GM23338 (cell line): Measurements from ENCODE around the gene UPP1. TPM values are rescaled to one million over a fixed set of nuclear protein-coding genes. Genes with fewer than 3 reads are reported as not detected.

Source experiments
- ATAC-seq: fragments of 200-7000 bp; cut with Tn5 transposase; 3 replicates; pipeline ENCODE4 v1.9.1; 2020
- DNase-seq: peaks from one replicate; pipeline ENCODE4 v3.0.0-alpha.2; 2015; ENCODE audit warnings: low spot score
- H2AFZ ChIP-seq: fragments of 200-600 bp; sonication (generic); 2 replicates; pipeline ENCODE4 v1.8.0; 2016; ENCODE audit warnings: antibody characterized with exemption, mild to moderate bottlenecking, moderate library complexity
- H3F3A ChIP-seq: fragments of 200-600 bp; sonication (generic); replicated peaks from 2 replicates; pipeline ENCODE4 v1.8.0; 2017; ENCODE audit warnings: antibody characterized with exemption, mixed run types, low read depth
- H3K27ac ChIP-seq: fragments of 200-600 bp; sonication (generic); 2 replicates; pipeline ENCODE4 v1.6.1; 2016; ENCODE audit warnings: low read depth
- H3K27me3 ChIP-seq: fragments of 200-600 bp; sonication (generic); 2 replicates; pipeline ENCODE4 v1.8.0; 2016; ENCODE audit warnings: mild to moderate bottlenecking, mixed run types, moderate library complexity; ENCODE audit not compliant: insufficient read depth
- H3K36me3 ChIP-seq: fragments of 200-600 bp; sonication (generic); 2 replicates; pipeline ENCODE4 v1.8.0; 2016; ENCODE audit warnings: mild to moderate bottlenecking; ENCODE audit not compliant: insufficient read depth
- H3K4me1 ChIP-seq: fragments of 200-600 bp; sonication (generic); 2 replicates; pipeline ENCODE4 v1.8.0; 2016; ENCODE audit warnings: mild to moderate bottlenecking, moderate library complexity; ENCODE audit not compliant: insufficient read depth
- H3K4me2 ChIP-seq: fragments of 200-600 bp; sonication (generic); 2 replicates; pipeline ENCODE4 v1.7.1; 2017; ENCODE audit warnings: mixed run types
- H3K4me3 ChIP-seq: fragments of 200-600 bp; sonication (generic); 2 replicates; pipeline ENCODE4 v1.6.1; 2016; ENCODE audit warnings: mixed run types
- H3K79me2 ChIP-seq: fragments of 200-600 bp; sonication (generic); replicated peaks from 2 replicates; pipeline ENCODE4 v1.8.0; 2017; ENCODE audit warnings: mild to moderate bottlenecking; ENCODE audit not compliant: insufficient read depth
- H3K9me2 ChIP-seq: fragments of 200-600 bp; sonication (generic); 2 replicates; pipeline ENCODE4 v1.8.0; 2017; ENCODE audit not compliant: insufficient read depth
- H4K20me1 ChIP-seq: fragments of 200-600 bp; sonication (generic); replicated peaks from 2 replicates; pipeline ENCODE4 v1.8.0; 2017; ENCODE audit warnings: mild to moderate bottlenecking; ENCODE audit not compliant: insufficient read depth
- H3K27ac Mint-ChIP-seq: 2 replicates; pipeline ENCODE4 v1.8.0; 2020; ENCODE audit warnings: inconsistent platforms, mild to moderate bottlenecking, moderate library complexity, mixed read lengths
- H3K27me3 Mint-ChIP-seq: 3 replicates; pipeline ENCODE4 v1.8.0; 2022; ENCODE audit warnings: low read depth, mild to moderate bottlenecking, moderate library complexity, mixed read lengths, inconsistent platforms; ENCODE audit not compliant: insufficient read depth, poor library complexity
- H3K36me3 Mint-ChIP-seq: 3 replicates; pipeline ENCODE4 v1.8.0; 2021; ENCODE audit warnings: low read depth, mild to moderate bottlenecking, inconsistent platforms, moderate library complexity, mixed read lengths
- H3K4me1 Mint-ChIP-seq: 3 replicates; pipeline ENCODE4 v1.8.0; 2020; ENCODE audit warnings: mild to moderate bottlenecking, inconsistent platforms, mixed read lengths
- H3K4me3 Mint-ChIP-seq: 3 replicates; pipeline ENCODE4 v1.8.0; 2021; ENCODE audit warnings: moderate library complexity, mild to moderate bottlenecking, inconsistent platforms, mixed read lengths
- H3K9me3 Mint-ChIP-seq: 3 replicates; pipeline ENCODE4 v1.8.0; 2020; ENCODE audit warnings: moderate library complexity, mild to moderate bottlenecking, inconsistent platforms, mixed read lengths
- CREB1 ChIP-seq: fragments of 250-450 bp; sonication (Bioruptor Pico); IDR thresholded peaks from 2 replicates; pipeline ENCODE4 v1.5.0; 2020; ENCODE audit warnings: low read depth, mild to moderate bottlenecking, moderate library complexity
- EZH2 ChIP-seq: fragments of 200-600 bp; sonication (generic); IDR thresholded peaks from one replicate; pipeline ENCODE4 v1.8.0; 2017; ENCODE audit warnings: antibody characterized with exemption, mild to moderate bottlenecking, low read depth; ENCODE audit not compliant: unreplicated experiment
- EZH2phosphoT487 ChIP-seq: fragments of 200-600 bp; sonication (generic); IDR thresholded peaks from one replicate; pipeline ENCODE4 v1.8.1; 2018; ENCODE audit warnings: antibody characterized with exemption; ENCODE audit not compliant: unreplicated experiment
- JUNB ChIP-seq: IDR thresholded peaks from one replicate; pipeline ENCODE4 v1.6.1; 2016; ENCODE audit warnings: antibody characterized with exemption; ENCODE audit not compliant: unreplicated experiment
- NANOG ChIP-seq: IDR thresholded peaks from 2 replicates; pipeline ENCODE4 v1.6.1; 2016; ENCODE audit warnings: antibody characterized with exemption, borderline replicate concordance
- POLR2AphosphoS5 ChIP-seq: IDR thresholded peaks from 2 replicates; pipeline ENCODE4 v1.6.1; 2016; ENCODE audit warnings: antibody characterized with exemption, low read depth
- REST ChIP-seq: IDR thresholded peaks from one replicate; pipeline ENCODE4 v1.6.1; 2018; ENCODE audit warnings: antibody characterized with exemption; ENCODE audit not compliant: unreplicated experiment
- STAT1 ChIP-seq: IDR thresholded peaks from one replicate; pipeline ENCODE4 v1.6.1; 2016; ENCODE audit warnings: antibody characterized with exemption; ENCODE audit not compliant: unreplicated experiment
- ZNF114 ChIP-seq: fragments of 250-450 bp; sonication (Bioruptor Pico); IDR thresholded peaks from 2 replicates; pipeline ENCODE4 v1.5.0; 2020; ENCODE audit warnings: mild to moderate bottlenecking, moderate library complexity
- ZNF331 ChIP-seq: fragments of 250-450 bp; sonication (Bioruptor Pico); IDR thresholded peaks from 2 replicates; pipeline ENCODE4 v1.5.0; 2020; ENCODE audit warnings: low read depth, mild to moderate bottlenecking, moderate library complexity
- polyA plus RNA-seq: library from polyadenylated mRNA; unstranded; fragments of >200 nt; fragmentation: Nextera tagmentation; extraction: Ambion mirVana; gene quantifications from 2 replicates; pipeline ENCODE4 v1.2.1, GENCODE V29; 2016
- total RNA-seq: library from RNA; depleted of rRNA; stranded (reverse); fragments of >200 nt; shearing (Covaris generic); gene quantifications from 2 replicates; pipeline ENCODE4 v1.2.3, GENCODE V29; 2014
- TF ChIP-seq, protein P1 (sequence below), 2 experiments: fragments of 200-600 bp in 1 of 2; sonication (generic) in 1 of 2; conservative IDR thresholded peaks; 2 replicates each; pipeline versions ENCODE4 v1.5.1 to v1.6.1; 2016 to 2017; ENCODE audit warnings: antibody characterized with exemption in 2 of 2, low read depth in 2 of 2, mild to moderate bottlenecking in 2 of 2, moderate library complexity in 1 of 2
- TF ChIP-seq, protein P2 (sequence below): fragments of 250-450 bp; sonication (Bioruptor Pico); IDR thresholded peaks from 2 replicates; pipeline ENCODE4 v1.5.0; 2020; ENCODE audit warnings: mild to moderate bottlenecking, moderate library complexity
- TF ChIP-seq, protein P3 (sequence below): IDR thresholded peaks from 2 replicates; pipeline ENCODE4 v1.6.1; 2016; ENCODE audit warnings: antibody characterized with exemption

Gene UPP1
- total and polyA plus RNA-seq, 2 experiments from 2014 or later: 22.7 to 43.5 TPM

DNA sequence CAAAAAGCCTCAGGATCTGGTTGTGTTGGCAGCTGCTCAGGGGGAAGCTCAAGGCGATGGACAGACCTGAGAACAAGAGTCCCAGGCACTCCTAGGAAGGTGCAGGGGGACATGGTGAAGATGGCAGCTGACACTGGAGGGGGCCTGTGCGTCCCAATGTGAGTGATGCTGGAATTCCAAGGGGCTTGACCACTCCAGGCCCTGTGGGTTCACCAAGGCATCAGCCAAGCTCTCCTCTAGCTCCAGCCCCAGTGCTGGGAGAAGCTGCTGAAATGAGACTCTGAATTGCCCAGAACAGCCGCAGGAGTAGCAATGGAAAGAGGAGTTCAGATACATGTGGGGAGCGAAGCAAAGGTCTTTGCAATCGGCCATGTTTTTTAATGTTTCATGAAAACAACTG, 16.0 kb downstream of the UPP1 start:
- H3K27ac Mint-ChIP-seq: no peak overlapping the region
- peaks cover 74% of the 10 kb centered on the region for H3K36me3 Mint-ChIP-seq
- peaks cover 5% of the 10 kb centered on the region for H3K27me3 Mint-ChIP-seq
- H3K4me1 Mint-ChIP-seq: peaks cover 4% of the 10 kb centered on the region; the same call in 2 of the 3 replicates
- no peaks in the 10 kb centered on the region for H3K9me3 Mint-ChIP-seq
- ATAC-seq: no peak
- Histone ChIP-seq H3K9me2 (no peaks in the 10 kb centered on the region), H4K20me1 (no peaks in the 10 kb centered on the region), H3K36me3 (peaks cover 26% of the 10 kb centered on the region), H2AFZ (no peak overlapping the region), H3K4me2 (no peak overlapping the region), H3K27me3 (no peaks in the 10 kb centered on the region), H3K4me1 (no peaks in the 10 kb centered on the region), H3K79me2 (no peaks in the 10 kb centered on the region), H3K27ac (no peak overlapping the region), H3F3A (no peaks in the 10 kb centered on the region), H3K4me3 (no peak overlapping the region)
- no peak overlapping the region for H3K4me3 Mint-ChIP-seq
- TF ChIP-seq NANOG (no peak), REST (no peak), EZH2phosphoT487 (no peak), ZNF114 (CRISPR knock-in tag) (no peak), CREB1 (CRISPR knock-in tag) (no peak), JUNB (no peak), POLR2AphosphoS5 (no peak), STAT1 (no peak), EZH2 (no peak), ZNF331 (CRISPR knock-in tag) (no peak)
- TF ChIP-seq, protein P1, sequence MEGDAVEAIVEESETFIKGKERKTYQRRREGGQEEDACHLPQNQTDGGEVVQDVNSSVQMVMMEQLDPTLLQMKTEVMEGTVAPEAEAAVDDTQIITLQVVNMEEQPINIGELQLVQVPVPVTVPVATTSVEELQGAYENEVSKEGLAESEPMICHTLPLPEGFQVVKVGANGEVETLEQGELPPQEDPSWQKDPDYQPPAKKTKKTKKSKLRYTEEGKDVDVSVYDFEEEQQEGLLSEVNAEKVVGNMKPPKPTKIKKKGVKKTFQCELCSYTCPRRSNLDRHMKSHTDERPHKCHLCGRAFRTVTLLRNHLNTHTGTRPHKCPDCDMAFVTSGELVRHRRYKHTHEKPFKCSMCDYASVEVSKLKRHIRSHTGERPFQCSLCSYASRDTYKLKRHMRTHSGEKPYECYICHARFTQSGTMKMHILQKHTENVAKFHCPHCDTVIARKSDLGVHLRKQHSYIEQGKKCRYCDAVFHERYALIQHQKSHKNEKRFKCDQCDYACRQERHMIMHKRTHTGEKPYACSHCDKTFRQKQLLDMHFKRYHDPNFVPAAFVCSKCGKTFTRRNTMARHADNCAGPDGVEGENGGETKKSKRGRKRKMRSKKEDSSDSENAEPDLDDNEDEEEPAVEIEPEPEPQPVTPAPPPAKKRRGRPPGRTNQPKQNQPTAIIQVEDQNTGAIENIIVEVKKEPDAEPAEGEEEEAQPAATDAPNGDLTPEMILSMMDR (conservative IDR thresholded peaks at IDR 0.05; ENCODE audit: low read depth in 2 of 2): no peak
- TF ChIP-seq, protein P2, sequence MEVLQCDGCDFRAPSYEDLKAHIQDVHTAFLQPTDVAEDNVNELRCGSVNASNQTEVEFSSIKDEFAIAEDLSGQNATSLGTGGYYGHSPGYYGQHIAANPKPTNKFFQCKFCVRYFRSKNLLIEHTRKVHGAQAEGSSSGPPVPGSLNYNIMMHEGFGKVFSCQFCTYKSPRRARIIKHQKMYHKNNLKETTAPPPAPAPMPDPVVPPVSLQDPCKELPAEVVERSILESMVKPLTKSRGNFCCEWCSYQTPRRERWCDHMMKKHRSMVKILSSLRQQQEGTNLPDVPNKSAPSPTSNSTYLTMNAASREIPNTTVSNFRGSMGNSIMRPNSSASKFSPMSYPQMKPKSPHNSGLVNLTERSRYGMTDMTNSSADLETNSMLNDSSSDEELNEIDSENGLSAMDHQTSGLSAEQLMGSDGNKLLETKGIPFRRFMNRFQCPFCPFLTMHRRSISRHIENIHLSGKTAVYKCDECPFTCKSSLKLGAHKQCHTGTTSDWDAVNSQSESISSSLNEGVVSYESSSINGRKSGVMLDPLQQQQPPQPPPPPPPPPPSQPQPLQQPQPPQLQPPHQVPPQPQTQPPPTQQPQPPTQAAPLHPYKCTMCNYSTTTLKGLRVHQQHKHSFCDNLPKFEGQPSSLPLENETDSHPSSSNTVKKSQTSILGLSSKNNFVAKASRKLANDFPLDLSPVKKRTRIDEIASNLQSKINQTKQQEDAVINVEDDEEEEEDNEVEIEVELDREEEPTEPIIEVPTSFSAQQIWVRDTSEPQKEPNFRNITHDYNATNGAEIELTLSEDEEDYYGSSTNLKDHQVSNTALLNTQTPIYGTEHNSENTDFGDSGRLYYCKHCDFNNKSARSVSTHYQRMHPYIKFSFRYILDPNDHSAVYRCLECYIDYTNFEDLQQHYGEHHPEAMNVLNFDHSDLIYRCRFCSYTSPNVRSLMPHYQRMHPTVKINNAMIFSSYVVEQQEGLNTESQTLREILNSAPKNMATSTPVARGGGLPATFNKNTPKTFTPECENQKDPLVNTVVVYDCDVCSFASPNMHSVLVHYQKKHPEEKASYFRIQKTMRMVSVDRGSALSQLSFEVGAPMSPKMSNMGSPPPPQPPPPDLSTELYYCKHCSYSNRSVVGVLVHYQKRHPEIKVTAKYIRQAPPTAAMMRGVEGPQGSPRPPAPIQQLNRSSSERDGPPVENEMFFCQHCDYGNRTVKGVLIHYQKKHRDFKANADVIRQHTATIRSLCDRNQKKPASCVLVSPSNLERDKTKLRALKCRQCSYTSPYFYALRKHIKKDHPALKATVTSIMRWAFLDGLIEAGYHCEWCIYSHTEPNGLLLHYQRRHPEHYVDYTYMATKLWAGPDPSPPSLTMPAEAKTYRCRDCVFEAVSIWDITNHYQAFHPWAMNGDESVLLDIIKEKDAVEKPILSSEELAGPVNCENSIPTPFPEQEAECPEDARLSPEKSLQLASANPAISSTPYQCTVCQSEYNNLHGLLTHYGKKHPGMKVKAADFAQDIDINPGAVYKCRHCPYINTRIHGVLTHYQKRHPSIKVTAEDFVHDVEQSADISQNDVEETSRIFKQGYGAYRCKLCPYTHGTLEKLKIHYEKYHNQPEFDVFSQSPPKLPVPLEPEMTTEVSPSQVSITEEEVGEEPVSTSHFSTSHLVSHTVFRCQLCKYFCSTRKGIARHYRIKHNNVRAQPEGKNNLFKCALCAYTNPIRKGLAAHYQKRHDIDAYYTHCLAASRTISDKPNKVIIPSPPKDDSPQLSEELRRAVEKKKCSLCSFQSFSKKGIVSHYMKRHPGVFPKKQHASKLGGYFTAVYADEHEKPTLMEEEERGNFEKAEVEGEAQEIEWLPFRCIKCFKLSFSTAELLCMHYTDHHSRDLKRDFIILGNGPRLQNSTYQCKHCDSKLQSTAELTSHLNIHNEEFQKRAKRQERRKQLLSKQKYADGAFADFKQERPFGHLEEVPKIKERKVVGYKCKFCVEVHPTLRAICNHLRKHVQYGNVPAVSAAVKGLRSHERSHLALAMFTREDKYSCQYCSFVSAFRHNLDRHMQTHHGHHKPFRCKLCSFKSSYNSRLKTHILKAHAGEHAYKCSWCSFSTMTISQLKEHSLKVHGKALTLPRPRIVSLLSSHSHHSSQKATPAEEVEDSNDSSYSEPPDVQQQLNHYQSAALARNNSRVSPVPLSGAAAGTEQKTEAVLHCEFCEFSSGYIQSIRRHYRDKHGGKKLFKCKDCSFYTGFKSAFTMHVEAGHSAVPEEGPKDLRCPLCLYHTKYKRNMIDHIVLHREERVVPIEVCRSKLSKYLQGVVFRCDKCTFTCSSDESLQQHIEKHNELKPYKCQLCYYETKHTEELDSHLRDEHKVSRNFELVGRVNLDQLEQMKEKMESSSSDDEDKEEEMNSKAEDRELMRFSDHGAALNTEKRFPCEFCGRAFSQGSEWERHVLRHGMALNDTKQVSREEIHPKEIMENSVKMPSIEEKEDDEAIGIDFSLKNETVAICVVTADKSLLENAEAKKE (CRISPR knock-in tag): no peak
- TF ChIP-seq, protein P3, sequence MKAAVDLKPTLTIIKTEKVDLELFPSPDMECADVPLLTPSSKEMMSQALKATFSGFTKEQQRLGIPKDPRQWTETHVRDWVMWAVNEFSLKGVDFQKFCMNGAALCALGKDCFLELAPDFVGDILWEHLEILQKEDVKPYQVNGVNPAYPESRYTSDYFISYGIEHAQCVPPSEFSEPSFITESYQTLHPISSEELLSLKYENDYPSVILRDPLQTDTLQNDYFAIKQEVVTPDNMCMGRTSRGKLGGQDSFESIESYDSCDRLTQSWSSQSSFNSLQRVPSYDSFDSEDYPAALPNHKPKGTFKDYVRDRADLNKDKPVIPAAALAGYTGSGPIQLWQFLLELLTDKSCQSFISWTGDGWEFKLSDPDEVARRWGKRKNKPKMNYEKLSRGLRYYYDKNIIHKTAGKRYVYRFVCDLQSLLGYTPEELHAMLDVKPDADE: no peak
- no peak for DNase-seq
